ENCODE measurements around the gene C17orf58.

C17orf58 gene

DNA sequence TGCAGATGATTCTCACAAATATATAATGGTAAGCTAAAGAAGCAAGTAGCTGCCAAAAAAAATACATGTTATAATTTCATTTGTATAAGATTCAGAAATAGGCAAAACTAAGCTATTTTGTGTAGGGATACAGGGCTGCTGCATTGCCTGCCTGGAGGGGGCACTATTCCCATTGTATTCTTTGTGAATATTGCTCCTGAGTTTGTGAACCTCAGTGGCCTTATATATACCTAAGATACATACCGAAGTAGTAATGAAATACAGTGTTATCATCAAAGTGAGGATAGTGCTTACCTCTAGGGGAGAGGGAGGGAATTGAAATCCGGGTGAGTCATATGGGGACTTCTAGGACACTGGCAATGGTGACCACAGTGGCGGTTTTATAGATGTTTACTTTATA, 53.5 kb downstream of the C17orf58 start:
- TF ChIP-seq, protein P1, sequence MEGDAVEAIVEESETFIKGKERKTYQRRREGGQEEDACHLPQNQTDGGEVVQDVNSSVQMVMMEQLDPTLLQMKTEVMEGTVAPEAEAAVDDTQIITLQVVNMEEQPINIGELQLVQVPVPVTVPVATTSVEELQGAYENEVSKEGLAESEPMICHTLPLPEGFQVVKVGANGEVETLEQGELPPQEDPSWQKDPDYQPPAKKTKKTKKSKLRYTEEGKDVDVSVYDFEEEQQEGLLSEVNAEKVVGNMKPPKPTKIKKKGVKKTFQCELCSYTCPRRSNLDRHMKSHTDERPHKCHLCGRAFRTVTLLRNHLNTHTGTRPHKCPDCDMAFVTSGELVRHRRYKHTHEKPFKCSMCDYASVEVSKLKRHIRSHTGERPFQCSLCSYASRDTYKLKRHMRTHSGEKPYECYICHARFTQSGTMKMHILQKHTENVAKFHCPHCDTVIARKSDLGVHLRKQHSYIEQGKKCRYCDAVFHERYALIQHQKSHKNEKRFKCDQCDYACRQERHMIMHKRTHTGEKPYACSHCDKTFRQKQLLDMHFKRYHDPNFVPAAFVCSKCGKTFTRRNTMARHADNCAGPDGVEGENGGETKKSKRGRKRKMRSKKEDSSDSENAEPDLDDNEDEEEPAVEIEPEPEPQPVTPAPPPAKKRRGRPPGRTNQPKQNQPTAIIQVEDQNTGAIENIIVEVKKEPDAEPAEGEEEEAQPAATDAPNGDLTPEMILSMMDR (IDR thresholded peaks at IDR 0.05; ENCODE audit: low read depth, low read length) = peak; percentile 38
- H3K4me3 ChIP-seq (ENCODE audit: low read depth, low read length) = no peak overlapping the region

All from WI38 (cell line).